HG03097 (cell line): ENCODE data around the gene ARID5A.

ENCODE experiments used
- ATAC-seq: cut with Tn5 transposase; IDR thresholded peaks from one replicate; pipeline ENCODE4 v1.9.1; 2021; ENCODE audit not compliant: unreplicated experiment, low FRiP score

Gene ARID5A

GRCh38 chr2:96594282-96594681 lies 57.7 kb downstream of the ARID5A start:
- no peak for ATAC-seq

- ATAC-seq = no peak
These were observed 58.2 kb downstream of the ARID5A start for GRCh38 chr2:96594691-96595152.

GRCh38 chr2:96596596-96596995 lies 60.0 kb downstream of the ARID5A start:
- ATAC-seq = no peak

GRCh38 chr2:96599941-96600340 lies 63.4 kb downstream of the ARID5A start:
- ATAC-seq = no peak

- ATAC-seq = no peak
These were observed 65.1 kb downstream of the ARID5A start for GRCh38 chr2:96601382-96602292.
